Measurements from ENCODE around the gene TBC1D5. TPM values are rescaled to one million over a fixed set of nuclear protein-coding genes. Genes with fewer than 3 reads are reported as not detected.

Gene TBC1D5
- total RNA-seq, 1 experiment from 2014 or later: 30.4 TPM

GRCh38 chr3:17607905-17608304 is 134.5 kb downstream of the TBC1D5 start:
- ATAC-seq (no peak), DNase-seq (ENCODE audit: low read depth, low spot score) (no peak)
- no peak for TF ChIP-seq CTCF (IDR thresholded peaks at IDR 0.05)
- no peak for TF ChIP-seq TCF7L2 (IDR thresholded peaks at IDR 0.05; ENCODE audit: low read depth, low read length)
- no peak for TF ChIP-seq SIN3A (IDR thresholded peaks at IDR 0.05; ENCODE audit: borderline replicate concordance, insufficient read depth, low read depth, low read length)
- TF ChIP-seq REST (IDR thresholded peaks at IDR 0.05; ENCODE audit: insufficient read depth in 1 of 2, low read depth in 2 of 2, low read length in 1 of 2): no peak
- TF ChIP-seq POLR2AphosphoS5 (IDR thresholded peaks at IDR 0.05; ENCODE audit: low read depth, low read length): no peak
- Histone ChIP-seq H3K4me1 (ENCODE audit: control insufficient read depth, insufficient read depth, low read length) (no peaks in the 10 kb centered on the region), H3K4me3 (ENCODE audit: low read depth in 2 of 2, low read length in 2 of 2) (no peak overlapping the region), H3K27me3 (ENCODE audit: control insufficient read depth, insufficient read depth, low read length) (no peaks in the 10 kb centered on the region), H3K36me3 (ENCODE audit: control insufficient read depth, insufficient read depth, low read length) (no peaks in the 10 kb centered on the region), H3K9me3 (ENCODE audit: control insufficient read depth, insufficient read depth, low read depth, low read length) (no peaks in the 10 kb centered on the region), H3K27ac (ENCODE audit: low read length) (no peak overlapping the region)
- intact Hi-C loops (cut with micrococcal nuclease; ENCODE audit: unreplicated experiment): no loop called here
- in situ Hi-C loops (cut with HindIII; ENCODE audit: low pct_unique_long_range_greater_than_20kb, low sequenced_read_pairs): no loop called here
- ChIA-PET CTCF (no interaction called here), POLR2A (no interaction called here)
- BruUV-seq (replicated peaks): no TSS peak

- H3K4me1 ChIP-seq (ENCODE audit: control insufficient read depth, insufficient read depth, low read length): no peaks in the 10 kb centered on the region
- in situ Hi-C loops (cut with HindIII; ENCODE audit: low pct_unique_long_range_greater_than_20kb, low sequenced_read_pairs): no loop called here
- DNase-seq (ENCODE audit: low read depth, low spot score) (no peak), ATAC-seq (no peak)
- intact Hi-C loops (cut with micrococcal nuclease; ENCODE audit: unreplicated experiment): no loop called here
- BruUV-seq (replicated peaks): no TSS peak
- no peak overlapping the region for H3K27ac ChIP-seq (ENCODE audit: low read length)
- no peaks in the 10 kb centered on the region for H3K36me3 ChIP-seq (ENCODE audit: control insufficient read depth, insufficient read depth, low read length)
- ChIA-PET CTCF (interaction anchor here (0.6 kb wide), 1 partner anchor 248 kb away, joined by 3 read pairs; no protein-coding TSS in a partner anchor), POLR2A (no interaction called here)
- H3K9me3 ChIP-seq (ENCODE audit: control insufficient read depth, insufficient read depth, low read depth, low read length): no peaks in the 10 kb centered on the region
- TF ChIP-seq TCF7L2 (IDR thresholded peaks at IDR 0.05; ENCODE audit: low read depth, low read length) (no peak), CTCF (IDR thresholded peaks at IDR 0.05) (no peak), SIN3A (IDR thresholded peaks at IDR 0.05; ENCODE audit: borderline replicate concordance, insufficient read depth, low read depth, low read length) (no peak), POLR2AphosphoS5 (IDR thresholded peaks at IDR 0.05; ENCODE audit: low read depth, low read length) (no peak)
- H3K4me3 ChIP-seq (ENCODE audit: low read depth in 2 of 2, low read length in 2 of 2): no peak overlapping the region
- no peaks in the 10 kb centered on the region for H3K27me3 ChIP-seq (ENCODE audit: control insufficient read depth, insufficient read depth, low read length)
These were observed 136.5 kb downstream of the TBC1D5 start for GRCh38 chr3:17605934-17606333.

Measured in Panc1 (cell line).